HAP-1 (cell line): ENCODE results near the gene PPM1H.
"Not testable (repeated sequence)": the region's sequence is repeated elsewhere in the genome, so short reads cannot be mapped to it uniquely, and the experiment has no call there.

ENCODE experiments used
- DNase-seq, 2 experiments: peaks; one replicate each; pipeline ENCODE4 v3.0.0-alpha.2; 2016 to 2020; ENCODE audit warnings: low spot score in 2 of 2
- H3K27me3 ChIP-seq: fragments of 250-450 bp; sonication (Bioruptor Pico); 2 replicates; pipeline ENCODE4 v1.5.1; 2020; ENCODE audit warnings: low read depth, mild to moderate bottlenecking, moderate library complexity
- H3K36me3 ChIP-seq: fragments of 250-450 bp; sonication (Bioruptor Pico); replicated peaks from 2 replicates; pipeline ENCODE4 v1.5.1; 2020; ENCODE audit warnings: mild to moderate bottlenecking
- H3K4me1 ChIP-seq: fragments of 250-450 bp; sonication (Bioruptor Pico); 2 replicates; pipeline ENCODE4 v1.5.1; 2020; ENCODE audit warnings: mild to moderate bottlenecking
- H3K4me3 ChIP-seq: fragments of 250-450 bp; sonication (Bioruptor Pico); 2 replicates; pipeline ENCODE4 v1.5.1; 2020; ENCODE audit warnings: mild to moderate bottlenecking, moderate library complexity
- H3K9me3 ChIP-seq: fragments of 250-450 bp; sonication (Bioruptor Pico); 2 replicates; pipeline ENCODE4 v1.5.1; 2020; ENCODE audit warnings: mild to moderate bottlenecking, moderate library complexity
- in situ Hi-C: fragments of 300-500 bp; cut with MboI; formaldehyde crosslinking; loops from 3 replicates; pipeline ENCODE4 v1.14.3; 2020; ENCODE audit warnings: low sequenced_read_pairs, inconsistent platforms, mixed read lengths

PPM1H gene

GRCh38 chr12:62965242-62965641, 30.3 kb upstream of the PPM1H start:
- H3K4me1 ChIP-seq: peaks cover 17% of the 10 kb centered on the region
- H3K36me3 ChIP-seq, H3K9me3 ChIP-seq, H3K4me3 ChIP-seq, H3K27me3 ChIP-seq, in situ Hi-C loops, DNase-seq: not testable (repeated sequence)

DNA sequence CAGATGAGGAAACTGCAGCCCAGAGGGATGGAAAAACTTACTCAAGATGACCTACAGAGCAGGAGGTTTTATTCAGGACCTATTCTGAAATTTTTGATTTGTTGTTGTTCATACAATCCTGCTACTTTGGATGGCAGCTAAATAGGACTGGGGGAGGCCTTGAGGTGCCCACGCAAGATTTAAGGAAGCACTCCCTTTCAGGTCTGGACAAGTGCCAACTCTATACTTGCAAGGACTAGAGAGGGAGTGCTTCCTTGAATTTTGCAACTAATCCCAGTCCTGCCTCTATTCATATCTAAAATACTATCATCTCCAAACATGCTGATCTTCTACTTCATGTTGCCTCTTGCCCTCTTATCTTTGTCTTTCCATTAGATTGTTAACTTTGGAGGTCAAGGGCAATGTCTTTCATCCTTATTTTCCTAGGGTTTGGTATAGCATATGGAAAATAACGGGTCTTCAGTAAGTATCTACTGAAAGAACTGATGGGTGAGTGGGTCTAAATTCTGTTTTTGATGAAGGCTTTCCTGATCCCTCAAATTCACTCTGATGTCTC, 28.6 kb upstream of the PPM1H start:
- peaks cover 9% of the 10 kb centered on the region for H3K4me1 ChIP-seq
- H3K9me3 ChIP-seq: no peaks in the 10 kb centered on the region; the same call in 1 of the 2 replicates
- in situ Hi-C loops: no loop called here
- DNase-seq: no peak
- peaks cover 13% of the 10 kb centered on the region for H3K27me3 ChIP-seq
- H3K36me3 ChIP-seq: no peaks in the 10 kb centered on the region
- H3K4me3 ChIP-seq: no peak overlapping the region

DNA sequence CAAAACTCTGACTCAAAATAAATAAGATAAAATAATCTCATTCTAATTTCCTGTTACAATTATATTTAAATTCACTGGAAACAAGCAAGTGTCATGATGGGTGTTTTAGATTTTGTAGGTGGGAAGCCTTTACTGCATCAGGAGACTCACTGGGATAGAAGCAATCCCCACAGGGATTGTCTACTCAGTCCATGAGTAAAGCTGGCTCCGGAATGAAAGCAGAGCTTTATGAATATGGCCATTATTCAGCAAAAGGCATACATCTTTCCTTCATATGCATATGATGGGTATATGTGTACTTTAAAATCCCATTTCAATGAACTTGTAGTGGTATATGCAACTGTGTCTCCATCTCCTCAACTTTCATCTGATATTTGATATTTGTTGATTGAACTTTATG, 25.4 kb upstream of the PPM1H start:
- no peak overlapping the region for H3K4me3 ChIP-seq
- in situ Hi-C loops: no loop called here
- DNase-seq: no peak
- peaks cover 15% of the 10 kb centered on the region for H3K4me1 ChIP-seq
- H3K36me3 ChIP-seq: no peaks in the 10 kb centered on the region
- H3K27me3 ChIP-seq: peaks cover 13% of the 10 kb centered on the region
- no peaks in the 10 kb centered on the region; the same call in 1 of the 2 replicates for H3K9me3 ChIP-seq

- peaks cover 15% of the 10 kb centered on the region for H3K4me1 ChIP-seq
- no peaks in the 10 kb centered on the region; the same call in 1 of the 2 replicates for H3K9me3 ChIP-seq
- DNase-seq: no peak
- in situ Hi-C loops: no loop called here
- no peaks in the 10 kb centered on the region for H3K36me3 ChIP-seq
- H3K4me3 ChIP-seq: no peak overlapping the region
- H3K27me3 ChIP-seq: peaks cover 13% of the 10 kb centered on the region
Observed at GRCh38 chr12:62959745-62960144, 24.8 kb upstream of the PPM1H start.

DNA sequence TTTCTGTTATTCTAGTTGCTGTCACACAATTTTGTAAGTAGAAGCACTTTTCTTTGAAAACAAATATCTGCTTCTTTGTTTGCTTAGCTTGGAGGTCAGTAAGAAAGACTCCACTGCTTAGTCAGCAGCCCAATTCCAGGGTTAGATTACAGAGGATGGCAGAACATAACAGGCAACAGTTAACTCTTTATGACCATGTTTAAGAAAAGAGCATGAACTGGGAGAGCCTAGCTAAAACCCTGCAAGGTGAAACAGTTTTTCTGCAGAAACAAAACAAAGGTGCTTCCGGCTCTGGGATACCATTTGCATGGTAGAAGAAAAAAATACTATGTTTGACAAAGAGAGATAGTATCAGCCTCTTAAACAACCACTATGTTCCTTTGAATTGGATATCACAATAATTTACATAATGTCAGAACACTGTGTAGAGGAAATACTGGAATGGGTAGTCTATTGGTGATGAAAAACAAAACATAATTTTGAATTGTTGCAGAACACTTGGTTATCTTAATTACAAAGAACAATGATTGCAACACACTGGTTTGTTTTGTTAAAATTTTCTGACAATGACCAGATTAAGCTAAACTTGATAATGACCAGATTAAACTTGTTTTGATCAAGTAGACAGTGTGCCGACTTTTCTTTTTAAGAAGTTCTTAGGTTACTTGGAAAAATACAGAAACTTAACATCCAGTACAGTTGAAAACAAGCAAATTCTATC, 22.4 kb upstream of the PPM1H start:
- in situ Hi-C loops: no loop called here
- Histone ChIP-seq H3K4me1 (peaks cover 15% of the 10 kb centered on the region), H3K27me3 (peaks cover 13% of the 10 kb centered on the region), H3K9me3 (no peaks in the 10 kb centered on the region), H3K36me3 (no peaks in the 10 kb centered on the region), H3K4me3 (no peak overlapping the region)
- peak; percentile 60 to 91 for DNase-seq

DNA sequence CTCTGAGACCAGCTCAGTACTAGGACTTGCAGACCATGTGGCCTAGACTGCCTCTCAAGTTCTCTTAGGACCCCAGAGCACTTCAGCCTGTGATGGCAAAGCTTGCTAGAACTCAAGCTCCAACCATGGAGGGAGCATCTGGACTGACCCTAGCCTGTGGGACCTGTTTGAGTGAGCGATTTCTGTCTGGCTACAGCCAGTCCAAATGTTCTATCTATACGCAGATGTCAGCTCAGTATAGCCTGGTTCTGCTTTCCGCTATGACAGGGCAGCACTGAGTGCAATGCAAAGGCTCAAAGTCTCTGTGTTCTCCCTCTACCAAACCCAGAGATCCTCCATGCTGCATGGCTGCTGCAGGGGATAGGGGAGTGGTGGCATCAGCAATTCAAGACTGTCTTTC, 20.7 kb upstream of the PPM1H start:
- Histone ChIP-seq H3K9me3 (peaks cover 3% of the 10 kb centered on the region; the same call in 1 of the 2 replicates), H3K27me3 (peaks cover 13% of the 10 kb centered on the region), H3K36me3 (no peaks in the 10 kb centered on the region), H3K4me3 (no peak overlapping the region), H3K4me1 (peaks cover 15% of the 10 kb centered on the region)
- in situ Hi-C loops: no loop called here
- DNase-seq: no peak

- DNase-seq: no peak
- in situ Hi-C loops: no loop called here
- Histone ChIP-seq H3K36me3 (no peaks in the 10 kb centered on the region), H3K4me1 (no peaks in the 10 kb centered on the region), H3K27me3 (peaks cover 18% of the 10 kb centered on the region), H3K9me3 (peaks cover 3% of the 10 kb centered on the region; the same call in 1 of the 2 replicates), H3K4me3 (no peak overlapping the region)
Observed at GRCh38 chr12:62950317-62950716, 15.4 kb upstream of the PPM1H start.

DNA sequence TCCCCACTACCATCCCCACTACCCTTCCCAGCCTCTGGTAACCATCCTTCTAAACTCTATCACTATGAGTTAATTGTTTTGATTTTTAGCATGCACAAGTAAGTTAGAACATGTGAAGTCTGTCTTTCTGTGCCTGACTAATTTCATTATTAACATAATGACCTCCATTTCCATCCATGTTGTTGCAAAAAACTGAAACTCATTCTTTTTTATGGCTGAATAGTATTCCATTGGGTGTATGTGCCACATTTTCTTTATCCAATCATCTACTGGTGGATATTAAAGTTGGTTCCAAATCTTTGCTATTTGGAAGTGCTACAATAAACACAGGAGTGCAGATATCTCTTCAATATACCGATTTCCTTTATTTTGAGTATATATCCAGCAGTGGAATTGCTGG, 13.2 kb upstream of the PPM1H start:
- DNase-seq: no peak

DNA sequence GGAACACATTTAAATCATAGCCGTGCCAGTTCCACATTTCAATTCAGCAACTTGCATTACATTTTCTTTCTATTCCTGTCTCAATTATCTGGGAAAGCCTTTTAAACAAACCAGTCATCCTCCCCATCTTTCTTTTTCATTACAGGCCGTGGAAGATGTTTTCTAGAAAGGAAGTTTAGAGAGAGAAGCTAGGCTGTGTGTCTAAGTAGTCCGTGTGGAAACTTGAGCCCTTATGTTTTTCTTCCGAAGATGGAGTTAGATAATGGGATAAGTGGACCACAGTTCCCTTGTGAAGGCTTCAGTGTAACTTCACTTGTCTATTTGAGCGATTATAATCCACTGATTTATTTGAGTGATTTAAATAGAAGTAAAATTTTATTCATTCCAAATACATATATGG, 12.4 kb upstream of the PPM1H start:
- H3K36me3 ChIP-seq: no peaks in the 10 kb centered on the region
- H3K4me3 ChIP-seq: no peak overlapping the region
- H3K4me1 ChIP-seq: no peaks in the 10 kb centered on the region
- H3K9me3 ChIP-seq: peaks cover 3% of the 10 kb centered on the region; the same call in 1 of the 2 replicates
- no peak for DNase-seq
- in situ Hi-C loops: no loop called here
- peaks cover 35% of the 10 kb centered on the region for H3K27me3 ChIP-seq

More for the DNA sequence above, 13.2 kb upstream of the PPM1H start:
- H3K4me1 ChIP-seq: no peaks in the 10 kb centered on the region
- peaks cover 3% of the 10 kb centered on the region; the same call in 1 of the 2 replicates for H3K9me3 ChIP-seq
- H3K36me3 ChIP-seq: no peaks in the 10 kb centered on the region
- in situ Hi-C loops: no loop called here
- H3K4me3 ChIP-seq: no peak overlapping the region
- H3K27me3 ChIP-seq: peaks cover 35% of the 10 kb centered on the region

DNA sequence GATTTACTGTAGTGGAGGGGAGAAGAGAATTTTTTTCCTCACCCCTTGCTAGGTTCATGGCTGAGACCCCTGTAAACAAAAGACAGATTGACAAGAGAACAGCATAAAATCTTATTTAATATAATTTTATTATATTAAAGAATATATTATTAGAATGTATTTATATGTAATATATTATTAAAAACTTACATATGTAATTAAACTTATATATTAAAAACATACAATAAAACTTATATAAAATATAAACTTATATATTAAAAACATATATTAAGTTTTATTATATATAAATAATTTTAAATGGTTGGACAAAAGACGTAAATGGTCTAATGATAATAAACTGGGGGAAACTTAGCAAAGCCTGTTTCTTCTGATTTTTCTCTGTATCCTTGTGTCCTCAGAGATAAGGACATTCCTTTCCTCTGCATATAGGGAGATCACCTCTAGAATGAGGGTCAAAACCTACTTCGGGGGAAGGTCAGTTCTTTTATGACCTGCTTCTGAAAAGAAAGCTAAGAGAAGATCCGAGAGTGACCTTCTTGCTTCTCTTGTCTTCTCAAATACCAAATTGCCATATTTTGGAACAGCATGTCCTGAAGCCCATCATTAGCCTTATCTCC, 8.9 kb upstream of the PPM1H start:
- in situ Hi-C loops: no loop called here
- Histone ChIP-seq H3K4me1 (peaks cover 6% of the 10 kb centered on the region), H3K36me3 (no peaks in the 10 kb centered on the region), H3K4me3 (no peak overlapping the region), H3K27me3 (peaks cover 21% of the 10 kb centered on the region), H3K9me3 (no peaks in the 10 kb centered on the region)
- no peak for DNase-seq

DNA sequence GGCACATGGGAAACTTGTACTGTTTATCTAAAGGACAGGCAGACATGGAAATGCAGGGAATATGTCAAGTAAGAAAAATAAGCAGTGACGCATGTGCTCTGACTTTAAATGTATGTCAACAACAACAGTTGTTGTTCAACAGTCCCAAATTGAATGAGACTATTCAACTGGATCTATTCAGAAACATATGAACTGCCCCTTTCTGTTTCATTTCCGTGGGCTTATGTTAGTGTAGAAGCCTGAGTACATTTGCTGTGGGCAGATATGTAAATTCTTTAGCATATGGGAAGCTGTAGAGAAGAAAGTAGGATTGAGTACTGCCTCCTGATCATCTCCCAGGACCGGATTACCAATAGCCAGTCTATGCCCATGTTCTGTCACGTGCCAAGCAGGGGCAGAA, 7.4 kb upstream of the PPM1H start:
- in situ Hi-C loops, H3K4me3 ChIP-seq: not testable (repeated sequence)

GRCh38 chr12:62934239-62934798, 631 bp downstream of the PPM1H start:
- peaks cover 23% of the 10 kb centered on the region for H3K4me1 ChIP-seq
- peak overlapping the region; percentile 61 for H3K4me3 ChIP-seq
- H3K9me3 ChIP-seq: no peaks in the 10 kb centered on the region
- DNase-seq: peak in 1 of 2 experiments; percentile 67
- in situ Hi-C loops: no loop called here
- H3K27me3 ChIP-seq: peaks cover 7% of the 10 kb centered on the region; the same call in 1 of the 2 replicates
- H3K36me3 ChIP-seq: no peaks in the 10 kb centered on the region

More for the DNA sequence above, 7.4 kb upstream of the PPM1H start:
- H3K36me3 ChIP-seq, DNase-seq, H3K9me3 ChIP-seq, H3K4me1 ChIP-seq: not testable (repeated sequence)
- peaks cover 21% of the 10 kb centered on the region for H3K27me3 ChIP-seq

DNA sequence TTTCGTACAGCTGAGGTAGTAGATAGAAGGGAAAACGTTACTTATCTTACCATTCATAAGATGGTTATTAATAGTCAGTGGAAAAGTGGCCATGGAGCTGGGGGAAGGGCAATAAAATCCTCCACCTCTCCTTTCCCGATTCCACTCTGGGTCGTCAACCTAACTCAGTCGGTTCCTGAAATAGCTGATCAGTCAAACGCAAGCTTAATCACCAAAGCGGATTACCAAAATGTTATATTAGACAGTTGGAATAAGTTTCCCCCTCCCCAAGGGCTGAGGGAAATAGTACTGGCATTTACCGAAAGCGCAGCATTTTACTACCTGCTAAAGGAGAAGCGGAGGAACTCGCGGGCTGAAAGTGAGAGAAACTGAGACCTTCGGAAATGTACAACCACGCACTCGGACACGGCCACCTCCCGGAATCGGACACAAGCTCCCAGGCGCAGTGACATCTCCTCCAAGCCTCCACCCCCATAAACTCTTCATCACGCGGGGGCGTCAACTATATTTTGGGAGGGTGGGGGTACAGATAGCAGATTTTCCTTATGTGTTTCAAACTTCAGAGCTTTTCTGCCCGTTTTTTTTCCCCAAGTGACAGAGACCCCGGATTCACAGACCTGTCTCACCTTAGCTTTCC, 1.2 kb downstream of the PPM1H start:
- Histone ChIP-seq H3K9me3 (no peaks in the 10 kb centered on the region), H3K4me1 (peaks cover 20% of the 10 kb centered on the region), H3K36me3 (no peaks in the 10 kb centered on the region), H3K4me3 (peak overlapping the region; percentile 61), H3K27me3 (peaks cover 7% of the 10 kb centered on the region; the same call in 1 of the 2 replicates)
- DNase-seq: no peak
- in situ Hi-C loops: no loop called here
